HG02970 (cell line): ENCODE measurements around the gene FAM200C.
"Not testable (repeated sequence)": the region's sequence is repeated elsewhere in the genome, so short reads cannot be mapped to it uniquely, and the experiment has no call there.

ENCODE experiments used
- ATAC-seq: cut with Tn5 transposase; IDR thresholded peaks from one replicate; pipeline ENCODE4 v1.9.1; 2021; ENCODE audit warnings: mild to moderate bottlenecking, moderate library complexity, moderate number of reproducible peaks; ENCODE audit not compliant: unreplicated experiment, low FRiP score

The FAM200C gene

DNA sequence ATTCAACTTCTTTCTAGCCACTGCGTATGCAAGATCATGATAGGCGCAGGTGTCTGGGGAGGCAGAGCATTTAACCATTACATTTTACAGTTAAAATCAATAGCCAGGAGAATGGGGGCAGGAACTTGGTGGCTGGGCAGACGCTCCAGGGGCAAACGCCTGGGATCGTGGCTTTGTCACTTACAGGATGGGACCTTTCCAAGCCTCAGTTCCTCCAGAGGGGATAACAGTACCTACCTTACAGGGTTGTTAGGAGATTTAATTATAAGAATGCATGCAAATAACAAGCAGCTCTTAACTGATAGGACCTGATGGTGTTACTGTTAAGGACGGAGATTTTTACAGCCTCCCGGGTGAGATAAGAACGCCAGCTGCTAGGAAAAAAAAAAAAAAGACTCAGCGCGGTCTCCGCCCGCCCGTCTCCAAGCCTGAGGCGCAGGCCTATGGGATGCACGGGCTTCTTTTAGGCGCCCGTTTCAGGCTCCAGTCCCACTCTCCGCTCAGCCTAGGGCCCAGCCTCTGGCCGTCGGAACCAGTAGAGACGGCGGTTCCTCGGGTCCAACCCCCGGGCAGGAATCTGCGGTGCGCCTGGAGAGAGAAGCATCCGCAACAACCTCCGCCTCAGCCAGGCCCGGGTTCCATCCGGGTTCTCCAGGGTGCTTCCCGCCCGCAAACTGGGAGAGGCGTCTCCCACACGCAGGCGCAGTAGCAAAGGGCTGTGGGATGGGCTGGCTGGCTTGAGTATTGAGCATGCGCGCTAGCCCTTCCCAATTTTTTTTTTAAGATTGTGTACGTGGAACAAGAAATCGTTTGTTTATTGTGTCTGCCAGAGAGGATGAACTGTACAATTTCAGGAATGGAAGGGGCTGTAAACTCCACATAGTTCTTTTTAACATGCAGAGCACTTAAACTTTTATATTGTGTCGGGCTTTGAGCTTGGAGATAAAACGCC is at the start of gene FAM200C:
FAM200C (minus strand) TSS at position 653 of the 952 bp plus-strand sequence. CDS start 4,564 bp downstream, outside the sequence.
- peak; percentile 77 for ATAC-seq

DNA sequence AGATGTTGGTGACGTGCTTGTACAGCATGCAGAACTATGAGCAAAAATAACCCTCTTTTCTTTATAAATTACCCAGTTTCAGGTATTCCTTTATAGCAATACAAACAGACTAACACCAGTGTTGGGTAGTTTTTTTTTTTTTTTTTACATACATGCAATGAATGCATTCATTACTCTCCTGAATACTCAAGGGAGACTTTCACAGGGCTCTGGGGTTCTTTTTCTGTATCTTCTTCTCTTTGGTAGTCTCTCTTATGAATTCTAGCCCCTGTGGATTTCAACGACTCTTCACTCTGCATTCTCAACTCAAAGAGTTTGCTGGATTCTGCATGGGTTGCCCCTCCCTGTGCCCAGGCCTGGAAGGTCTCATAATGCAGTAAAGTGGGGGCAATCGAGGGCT is 49.6 kb upstream of the FAM200C start:
- ATAC-seq = no peak

DNA sequence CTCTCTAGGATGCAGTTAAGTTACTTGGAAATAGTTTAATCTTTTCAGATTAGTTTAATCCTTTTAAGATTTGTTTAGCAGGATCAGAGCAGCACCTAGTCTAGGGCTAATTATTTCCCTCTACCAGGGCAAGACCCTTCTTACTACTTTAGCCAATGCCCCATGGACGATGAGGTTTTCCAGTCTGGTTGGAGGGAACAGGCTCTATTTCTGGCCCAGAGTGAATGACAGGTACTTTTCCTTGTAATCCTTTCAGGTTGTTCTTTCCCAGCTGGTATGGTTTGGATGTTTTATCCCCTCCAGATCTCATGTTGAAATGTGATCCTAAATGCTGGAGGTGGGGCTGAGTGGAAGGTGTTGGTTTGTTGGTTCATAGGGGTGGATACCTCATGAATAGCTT is 49.0 kb upstream of the FAM200C start:
- ATAC-seq = no peak

DNA sequence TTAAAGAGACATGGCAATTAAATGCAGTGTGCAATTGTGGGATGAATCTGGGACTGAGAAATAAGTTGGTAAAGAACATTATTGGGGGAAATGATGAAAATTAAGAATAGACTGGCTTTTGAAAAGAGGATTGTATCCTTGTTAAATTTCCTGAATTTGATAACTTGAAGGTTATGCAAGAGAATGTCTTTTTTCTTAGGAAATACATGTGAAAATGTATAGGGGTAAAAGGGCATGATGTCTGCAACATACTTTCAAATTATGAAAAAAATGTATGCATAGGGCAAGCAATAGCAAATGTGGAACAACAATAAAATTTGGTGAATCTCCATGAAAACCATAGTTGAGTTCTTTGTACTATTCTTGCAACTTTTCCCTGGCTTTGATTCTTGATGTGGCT is 45.9 kb upstream of the FAM200C start:
- ATAC-seq = no peak

DNA sequence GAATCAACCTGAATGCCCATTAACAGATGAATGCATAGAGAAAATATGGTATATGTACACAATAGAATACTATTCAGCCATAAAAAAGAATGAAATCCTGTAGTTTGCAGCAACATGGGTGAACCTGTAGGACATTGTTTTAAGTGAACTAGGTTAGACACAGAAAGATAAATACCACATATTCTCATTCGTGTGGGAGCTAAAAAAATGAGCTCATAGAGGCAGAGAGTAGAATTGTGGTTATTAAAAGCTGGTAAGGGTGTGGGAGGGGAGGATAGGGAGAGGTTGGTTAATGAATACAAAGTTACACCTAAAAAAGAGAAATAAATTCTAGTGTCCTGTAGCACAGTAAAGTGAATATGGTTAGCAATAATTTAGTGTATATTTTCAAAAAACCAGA is 45.3 kb upstream of the FAM200C start:
- ATAC-seq = no peak

DNA sequence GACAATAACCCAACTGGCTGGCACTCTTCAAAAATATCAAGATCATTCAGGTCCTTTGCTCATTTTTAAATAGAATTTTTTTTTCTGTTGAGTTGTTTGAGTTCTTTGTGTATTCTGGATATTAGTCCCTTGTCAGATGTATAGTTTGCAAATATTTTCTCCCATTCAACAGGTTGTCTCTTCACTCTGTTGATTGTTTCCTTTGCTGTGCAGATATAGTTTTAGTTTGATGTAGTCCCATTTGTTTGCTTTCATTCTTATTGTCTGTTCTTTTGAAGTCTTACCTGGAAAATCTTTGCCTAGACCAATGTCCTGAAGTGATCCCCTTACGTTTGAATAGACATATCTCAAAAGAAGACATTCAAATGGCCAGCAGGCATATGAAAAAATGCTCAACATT is 44.6 kb upstream of the FAM200C start:
- no peak for ATAC-seq

DNA sequence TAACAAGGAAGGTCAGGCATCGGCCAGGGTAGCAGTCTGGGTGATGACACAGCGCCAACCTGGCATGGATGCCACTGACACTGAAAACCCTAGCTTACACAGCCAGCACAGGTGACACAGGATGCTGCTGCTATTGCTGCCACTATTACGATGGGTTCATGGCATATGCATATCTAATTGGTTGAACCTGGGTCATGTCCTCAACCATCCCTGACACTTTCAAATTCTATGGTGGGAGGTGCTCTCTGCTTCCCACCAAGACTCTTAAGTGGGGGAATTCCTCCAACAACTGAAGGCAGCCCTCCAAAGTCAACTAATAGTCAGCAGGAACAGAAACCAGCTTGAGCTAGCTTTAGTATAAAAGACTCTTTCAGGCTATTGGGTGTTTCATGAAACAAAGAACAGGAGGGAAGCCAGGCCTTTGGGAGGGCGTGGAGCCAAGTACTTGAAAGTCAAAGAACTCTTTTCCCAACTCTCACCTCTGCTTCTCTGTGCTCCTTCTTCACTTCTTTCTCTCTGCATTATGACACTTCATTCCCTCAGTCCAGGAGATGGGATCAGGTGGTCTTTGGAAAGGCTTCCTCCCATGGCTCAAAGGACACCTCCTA is 43.1 kb upstream of the FAM200C start:
- ATAC-seq = no peak

DNA sequence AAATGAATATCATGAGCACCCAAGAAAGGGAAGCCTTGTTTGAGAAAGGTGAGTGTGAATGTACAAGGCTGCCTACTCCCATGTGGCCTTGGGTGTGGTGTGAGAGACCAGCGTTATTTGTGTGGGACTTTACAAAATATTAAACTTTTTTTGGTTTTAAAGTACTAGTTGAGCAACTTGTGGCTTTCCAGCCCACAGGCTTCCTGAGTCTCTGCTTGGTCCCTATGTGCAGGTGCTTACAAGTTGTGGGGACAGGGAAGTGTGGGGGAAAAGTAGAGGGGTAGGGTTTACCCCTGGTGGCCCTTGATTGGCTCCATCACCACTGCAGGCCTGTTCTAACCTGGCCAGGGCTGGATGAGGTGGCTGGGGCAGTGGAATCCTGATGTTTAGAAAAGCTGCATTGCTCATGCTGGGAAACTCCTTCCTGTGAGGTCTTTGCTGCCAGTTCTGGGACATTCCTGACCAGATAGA is 41.5 kb upstream of the FAM200C start:
- no peak for ATAC-seq

DNA sequence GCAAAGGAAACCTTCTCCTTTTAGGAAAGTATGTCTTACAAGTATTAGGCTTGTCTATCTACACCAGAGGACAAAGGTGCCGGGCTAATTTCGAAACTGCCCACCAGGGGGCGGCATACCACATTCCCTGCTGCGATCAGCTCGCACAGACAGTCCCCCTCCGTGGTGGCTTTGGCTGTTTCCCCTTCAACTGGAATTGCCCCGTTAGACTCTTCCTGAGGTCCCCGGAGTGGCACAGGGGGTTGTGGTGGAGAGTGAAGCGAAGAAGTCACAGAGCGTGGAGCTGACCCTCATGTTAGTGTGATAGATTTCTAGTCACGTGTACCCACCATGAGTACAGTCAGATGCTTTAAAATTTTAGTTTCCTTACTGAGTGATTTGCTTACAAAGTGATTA is 39.3 kb upstream of the FAM200C start:
- ATAC-seq = peak; percentile 73

DNA sequence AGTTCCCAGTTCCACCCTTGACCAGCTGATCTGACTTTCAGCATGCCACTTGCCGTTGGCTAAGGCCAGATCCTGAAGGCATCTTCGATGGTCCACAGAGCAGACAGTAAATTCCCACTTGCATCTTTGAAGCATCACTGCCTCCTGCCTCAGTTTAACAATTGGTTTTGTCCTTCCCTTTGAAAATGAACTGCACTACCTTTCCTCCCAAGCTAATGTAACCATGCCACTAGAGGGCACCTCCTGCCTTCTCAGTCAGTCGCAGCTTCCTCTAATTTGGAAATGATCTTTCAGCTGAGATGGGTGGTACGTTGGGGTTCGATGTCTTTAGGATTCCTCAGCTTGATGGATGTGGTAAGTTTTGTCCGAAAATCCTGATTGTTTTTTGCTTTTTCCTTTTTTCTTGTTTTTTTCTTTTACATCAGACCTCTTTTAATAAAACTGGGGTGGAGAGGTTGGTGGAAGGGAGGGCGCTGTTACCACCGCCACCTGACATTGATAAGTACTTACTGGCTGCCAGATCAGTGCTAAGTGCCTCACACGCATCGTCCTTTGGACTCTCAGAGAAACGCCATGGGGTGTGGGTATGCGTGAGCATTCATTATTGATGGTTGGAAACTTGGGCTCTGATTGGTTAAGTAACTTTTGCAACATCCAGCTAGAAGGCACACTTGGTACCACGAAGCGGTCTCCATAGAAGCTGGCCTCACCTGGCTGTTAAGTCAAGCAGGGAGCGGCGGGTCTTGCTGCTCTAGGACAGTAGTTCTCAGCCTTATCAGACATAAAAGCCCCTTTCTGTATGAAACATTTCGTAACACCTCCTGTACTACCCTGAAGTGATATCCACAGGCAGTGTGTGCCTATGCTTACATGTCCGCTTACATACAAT is 38.7 kb upstream of the FAM200C start:
- peak; percentile 31 for ATAC-seq

DNA sequence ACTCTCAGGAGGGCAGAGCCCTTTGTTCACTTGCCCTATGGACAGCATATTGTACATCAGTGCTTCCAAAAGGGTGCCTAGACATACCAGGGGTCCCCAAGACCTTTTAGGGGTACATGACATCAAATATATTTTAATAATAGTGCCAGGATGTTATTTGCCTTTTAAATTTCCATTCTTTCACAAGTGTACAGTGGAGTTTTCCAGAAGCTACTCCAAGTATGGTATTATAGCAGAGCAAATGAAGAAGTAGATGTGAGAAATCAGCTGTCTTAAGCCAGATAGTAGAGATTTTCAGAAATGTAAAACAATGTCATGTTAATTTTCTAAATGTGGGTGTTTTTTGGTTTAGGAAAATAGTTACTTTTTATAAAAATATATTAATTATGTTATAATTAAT is 37.4 kb upstream of the FAM200C start:
- ATAC-seq = no peak

DNA sequence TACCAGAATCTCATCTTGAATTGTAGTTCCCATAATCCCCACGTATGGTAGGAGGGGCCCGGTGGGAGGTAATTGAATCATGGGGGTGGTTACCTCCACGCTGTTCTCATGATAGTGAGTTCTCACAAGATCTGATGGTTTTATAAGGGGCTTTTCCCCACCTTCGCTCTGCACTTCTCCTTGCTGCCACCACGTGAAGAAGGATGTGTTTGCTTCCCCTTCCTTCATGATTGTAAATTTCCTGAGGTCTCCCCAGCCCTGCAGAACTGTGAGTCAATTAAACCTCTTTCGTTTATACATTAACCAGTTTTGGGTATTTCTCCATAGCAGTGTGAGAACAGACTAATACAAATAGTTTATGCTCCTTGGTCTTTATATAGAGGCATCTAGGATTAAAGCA is 36.8 kb upstream of the FAM200C start:
- not testable (repeated sequence) for ATAC-seq

DNA sequence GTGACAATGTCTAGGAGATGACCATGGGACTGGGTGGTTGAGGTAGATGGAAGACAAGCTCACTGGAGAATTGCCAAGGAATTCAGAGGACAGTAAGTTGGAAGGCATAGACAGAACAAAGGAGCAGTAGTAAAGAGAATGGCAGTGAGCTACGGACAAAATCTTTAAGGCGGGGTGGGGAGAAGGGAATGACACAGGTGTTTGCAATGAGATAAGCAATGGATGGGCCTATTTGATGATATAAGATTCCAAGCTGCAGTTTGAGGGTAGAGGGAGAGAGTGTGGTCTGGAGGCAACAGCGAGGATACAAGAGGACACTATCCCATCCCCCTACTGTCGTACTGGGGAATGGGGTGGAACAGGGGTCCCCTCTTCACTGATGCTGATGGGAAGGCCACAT is 36.2 kb upstream of the FAM200C start:
- ATAC-seq = no peak

DNA sequence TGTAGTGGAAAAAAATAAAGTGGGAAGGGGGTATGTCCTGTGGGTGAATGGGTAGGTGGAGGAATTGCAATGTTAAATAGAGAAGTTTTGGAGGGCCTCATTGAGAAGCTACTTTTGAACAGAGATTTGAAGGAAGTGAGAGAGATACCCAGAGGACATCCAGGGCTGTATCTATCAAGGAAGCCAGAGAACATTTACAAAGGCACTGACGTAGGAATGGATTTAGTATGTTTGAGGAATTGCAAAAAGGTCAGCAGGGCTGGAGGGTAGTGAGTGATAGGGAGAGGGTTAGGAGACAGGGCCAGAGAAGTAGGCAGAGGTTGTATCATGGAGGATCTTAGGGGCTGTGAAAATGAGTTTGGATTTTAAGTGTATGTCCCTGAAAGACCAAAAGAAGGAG is 35.7 kb upstream of the FAM200C start:
- ATAC-seq = no peak

DNA sequence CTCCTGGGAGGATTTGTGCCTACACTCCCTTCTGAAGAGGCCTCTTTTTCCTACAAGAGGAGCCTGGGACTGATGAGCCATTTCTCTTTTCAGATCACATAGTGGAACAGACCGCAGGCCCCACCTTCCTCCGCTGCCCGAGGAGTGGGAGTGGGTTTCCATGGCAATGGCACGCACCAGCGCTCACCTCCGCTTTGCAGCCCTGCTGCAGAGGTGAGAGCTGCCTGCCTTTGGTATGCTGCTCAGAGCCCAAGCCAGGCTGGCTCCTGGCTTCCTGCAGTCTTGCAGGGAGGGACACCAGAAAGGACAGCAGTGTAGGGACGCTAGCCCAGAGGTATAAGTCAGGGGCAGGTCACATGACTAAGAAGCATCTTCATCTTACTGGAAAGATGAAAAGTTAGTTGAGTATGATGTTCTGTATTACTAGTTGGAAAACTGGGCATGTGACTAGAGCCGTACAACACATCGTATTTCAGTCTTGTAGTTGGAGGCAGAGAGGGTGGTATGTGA is 34.2 kb upstream of the FAM200C start:
- peak; percentile 56 for ATAC-seq

DNA sequence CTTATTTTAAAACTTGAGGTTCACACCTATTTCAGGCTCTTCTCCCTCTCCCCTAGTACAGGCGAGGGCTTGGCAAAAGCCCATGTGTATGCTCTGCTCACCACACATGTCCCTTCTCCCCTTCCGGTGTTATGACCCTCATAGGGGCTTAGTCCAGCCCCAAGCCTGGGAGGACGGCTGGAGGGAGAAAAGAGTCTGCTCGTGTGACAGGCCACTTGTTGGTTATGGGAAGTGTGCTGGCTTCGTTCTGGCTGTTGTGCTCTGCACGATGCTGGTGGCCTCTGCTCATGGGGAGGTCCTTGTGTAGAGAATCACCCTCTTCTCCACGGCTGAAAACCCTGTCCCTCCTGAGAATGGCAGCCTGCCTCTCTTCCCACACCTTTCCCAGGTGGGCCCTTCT is 32.9 kb upstream of the FAM200C start:
- no peak for ATAC-seq

DNA sequence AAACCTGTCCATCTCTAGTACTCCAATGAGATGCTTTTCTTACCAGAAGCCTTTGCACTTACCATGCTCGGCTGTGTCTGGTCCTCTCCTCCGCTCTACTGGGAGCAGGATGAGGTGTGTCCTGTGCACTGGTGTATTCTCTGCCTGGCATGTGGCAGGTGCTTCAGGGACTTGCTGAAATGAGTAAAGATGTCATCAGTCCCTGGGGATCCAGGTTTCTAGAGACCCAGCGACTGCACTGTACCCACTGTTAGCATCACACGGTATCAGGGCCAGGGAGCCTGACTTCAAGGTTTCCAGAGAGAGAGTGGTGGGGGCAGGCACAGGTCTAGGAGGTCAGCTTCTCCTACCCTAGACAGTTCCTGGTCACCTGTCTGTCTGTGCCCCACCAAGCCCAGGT is 32.3 kb upstream of the FAM200C start:
- ATAC-seq = no peak

DNA sequence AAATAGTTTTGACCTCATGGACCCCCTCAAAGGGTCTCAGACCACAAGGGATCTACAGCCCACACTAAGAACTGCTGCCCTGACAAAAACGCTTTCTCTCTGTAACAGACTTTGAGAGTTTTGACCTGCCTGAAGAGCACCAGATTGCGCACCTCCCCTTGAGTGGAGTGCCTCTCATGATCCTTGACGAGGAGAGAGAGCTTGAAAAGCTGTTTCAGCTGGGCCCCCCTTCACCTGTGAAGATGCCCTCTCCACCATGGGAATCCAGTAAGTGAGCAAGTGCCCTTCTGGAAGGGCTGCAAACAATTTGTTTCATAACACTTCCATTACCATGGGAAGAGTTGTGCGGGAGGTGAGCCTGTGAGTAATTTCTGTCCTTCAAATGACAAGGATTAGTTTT is 27.8 kb upstream of the FAM200C start:
- no peak for ATAC-seq

DNA sequence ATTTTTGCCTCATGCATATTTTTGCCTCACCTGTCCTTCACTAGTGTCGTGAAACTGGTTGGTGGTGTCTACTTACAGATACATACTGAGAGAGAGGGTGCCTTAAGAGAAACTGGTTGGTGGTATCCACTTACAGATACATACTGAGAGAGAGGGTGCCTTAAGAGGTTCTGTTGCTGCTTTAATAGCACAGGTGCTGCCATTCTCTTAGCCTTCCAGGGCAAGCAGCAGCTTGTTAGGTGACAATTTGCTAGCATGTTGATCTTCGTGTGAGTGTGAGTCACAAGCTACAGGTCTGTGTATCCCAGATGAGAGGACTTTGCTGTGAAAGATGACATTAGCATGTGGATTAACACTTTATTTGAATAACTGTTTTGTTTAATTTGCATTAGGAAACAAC is 23.2 kb upstream of the FAM200C start:
- no peak for ATAC-seq

DNA sequence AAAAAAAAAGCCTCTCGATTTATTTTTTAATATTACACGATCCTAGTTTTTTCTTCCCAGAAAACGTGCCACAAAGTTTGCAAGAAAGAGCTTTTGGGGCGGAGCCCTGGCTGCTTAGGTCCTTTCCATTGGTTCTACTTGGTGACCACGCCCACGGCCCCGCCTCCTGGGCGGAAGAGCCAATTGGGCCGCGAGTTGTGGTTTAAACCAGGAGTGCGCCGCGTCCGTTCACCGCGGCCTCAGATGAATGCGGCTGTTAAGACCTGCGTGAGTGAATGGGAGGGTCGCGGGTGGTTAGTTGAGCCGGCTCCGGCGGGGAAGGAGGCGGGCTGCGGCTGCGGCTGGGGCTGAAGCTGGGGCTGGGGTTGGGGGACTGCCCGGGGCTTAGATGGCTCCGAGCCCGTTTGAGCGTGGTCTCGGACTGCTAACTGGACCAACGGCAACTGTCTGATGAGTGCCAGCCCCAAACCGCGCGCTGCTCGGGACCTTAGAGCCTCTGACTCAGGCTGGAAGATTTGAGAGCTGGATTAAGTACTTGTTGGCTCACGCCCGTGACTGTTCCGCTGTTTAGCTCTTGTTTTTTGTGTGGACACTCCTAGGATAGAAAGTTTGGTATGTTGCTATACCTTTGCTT is 21.9 kb upstream of the FAM200C start, which contains the start of gene PTTG1:
PTTG1 (plus strand) TSS at position 231 of the 634 bp plus-strand sequence. CDS start 458 bp downstream, outside the sequence.
- ATAC-seq = peak; percentile 70
